GM12865 (cell line): ENCODE results near the gene MRTFA.
"Not testable (repeated sequence)": the region's sequence is repeated elsewhere in the genome, so short reads cannot be mapped to it uniquely, and the experiment has no call there.

Experiments
- DNase-seq: peaks from one replicate; pipeline ENCODE4 v3.0.0; 2010; ENCODE audit warnings: low read depth
- H3K4me3 ChIP-seq: 2 replicates; pipeline ENCODE4 v1.5.1; 2011; ENCODE audit warnings: mild to moderate bottlenecking, low read depth, low read length, control low read depth
- TF ChIP-seq, protein P1 (sequence below): IDR thresholded peaks from 2 replicates; pipeline ENCODE4 v1.5.1; 2011; ENCODE audit warnings: low read length, control low read depth, low read depth, inconsistent platforms; ENCODE audit not compliant: insufficient read depth; ENCODE audit errors: missing control alignments

MRTFA gene

DNA sequence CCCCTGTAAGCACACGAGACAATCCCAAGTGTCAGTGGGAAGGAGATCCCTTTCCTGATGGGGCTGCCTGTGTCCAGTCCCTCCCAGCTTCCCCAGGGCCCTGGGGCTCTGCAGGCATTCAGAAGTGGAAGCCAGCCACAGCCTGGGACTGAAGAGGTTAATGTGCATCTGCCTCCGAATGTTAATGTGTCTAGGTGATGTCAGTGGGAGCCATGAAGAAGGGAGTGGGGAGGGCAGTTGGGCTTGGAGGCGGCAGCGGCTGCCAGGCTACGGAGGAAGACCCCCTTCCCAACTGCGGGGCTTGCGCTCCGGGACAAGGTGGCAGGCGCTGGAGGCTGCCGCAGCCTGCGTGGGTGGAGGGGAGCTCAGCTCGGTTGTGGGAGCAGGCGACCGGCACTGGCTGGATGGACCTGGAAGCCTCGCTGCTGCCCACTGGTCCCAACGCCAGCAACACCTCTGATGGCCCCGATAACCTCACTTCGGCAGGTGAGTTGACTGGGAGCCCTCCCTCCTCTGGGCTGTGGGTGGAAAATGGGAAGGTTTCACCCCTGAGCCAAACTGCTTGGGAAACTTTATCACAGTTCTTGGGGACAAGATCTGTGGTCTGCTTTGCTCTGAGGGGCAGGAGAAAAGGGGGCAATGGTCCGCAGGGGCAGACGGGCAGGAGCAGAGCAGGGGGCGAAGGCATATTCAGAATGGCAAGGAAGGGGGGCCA is 42.9 kb upstream of the MRTFA start, which contains the start of gene MCHR1:
TSS of gene MCHR1 (plus strand) at position 236 of the 715 bp plus-strand sequence. CDS start at position 405, 169 bp downstream.
- DNase-seq = no peak
- no peak within 1 kb of the TSS for H3K4me3 ChIP-seq
- TF ChIP-seq, protein P1, sequence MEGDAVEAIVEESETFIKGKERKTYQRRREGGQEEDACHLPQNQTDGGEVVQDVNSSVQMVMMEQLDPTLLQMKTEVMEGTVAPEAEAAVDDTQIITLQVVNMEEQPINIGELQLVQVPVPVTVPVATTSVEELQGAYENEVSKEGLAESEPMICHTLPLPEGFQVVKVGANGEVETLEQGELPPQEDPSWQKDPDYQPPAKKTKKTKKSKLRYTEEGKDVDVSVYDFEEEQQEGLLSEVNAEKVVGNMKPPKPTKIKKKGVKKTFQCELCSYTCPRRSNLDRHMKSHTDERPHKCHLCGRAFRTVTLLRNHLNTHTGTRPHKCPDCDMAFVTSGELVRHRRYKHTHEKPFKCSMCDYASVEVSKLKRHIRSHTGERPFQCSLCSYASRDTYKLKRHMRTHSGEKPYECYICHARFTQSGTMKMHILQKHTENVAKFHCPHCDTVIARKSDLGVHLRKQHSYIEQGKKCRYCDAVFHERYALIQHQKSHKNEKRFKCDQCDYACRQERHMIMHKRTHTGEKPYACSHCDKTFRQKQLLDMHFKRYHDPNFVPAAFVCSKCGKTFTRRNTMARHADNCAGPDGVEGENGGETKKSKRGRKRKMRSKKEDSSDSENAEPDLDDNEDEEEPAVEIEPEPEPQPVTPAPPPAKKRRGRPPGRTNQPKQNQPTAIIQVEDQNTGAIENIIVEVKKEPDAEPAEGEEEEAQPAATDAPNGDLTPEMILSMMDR = no peak

GRCh38 chr22:40678493-40679248 is 42.2 kb upstream of the MRTFA start:
- H3K4me3 ChIP-seq = no peak overlapping the region
- no peak for DNase-seq
- TF ChIP-seq, protein P1 = no peak

DNA sequence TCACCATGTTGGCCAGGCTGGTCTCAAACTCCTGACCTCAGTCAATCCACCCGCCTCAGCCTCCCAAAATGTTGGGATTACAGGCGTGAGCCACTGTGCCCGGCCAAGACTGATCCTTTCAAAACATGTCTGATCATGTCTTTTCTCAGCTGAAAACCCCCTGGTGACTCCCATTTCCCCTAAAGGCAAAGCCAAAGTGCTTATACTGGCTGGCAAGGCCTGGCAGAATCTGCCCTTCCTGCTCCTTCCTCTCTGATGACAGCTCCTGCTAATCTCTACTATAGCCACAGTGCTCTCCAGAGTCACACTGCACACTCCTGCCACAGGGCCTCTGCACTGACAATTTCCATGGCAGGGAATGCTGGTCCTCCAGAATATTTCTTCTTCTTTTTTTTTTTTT is 40.1 kb upstream of the MRTFA start:
- no peak for DNase-seq
- TF ChIP-seq, protein P1 = no peak
- no peak overlapping the region for H3K4me3 ChIP-seq

DNA sequence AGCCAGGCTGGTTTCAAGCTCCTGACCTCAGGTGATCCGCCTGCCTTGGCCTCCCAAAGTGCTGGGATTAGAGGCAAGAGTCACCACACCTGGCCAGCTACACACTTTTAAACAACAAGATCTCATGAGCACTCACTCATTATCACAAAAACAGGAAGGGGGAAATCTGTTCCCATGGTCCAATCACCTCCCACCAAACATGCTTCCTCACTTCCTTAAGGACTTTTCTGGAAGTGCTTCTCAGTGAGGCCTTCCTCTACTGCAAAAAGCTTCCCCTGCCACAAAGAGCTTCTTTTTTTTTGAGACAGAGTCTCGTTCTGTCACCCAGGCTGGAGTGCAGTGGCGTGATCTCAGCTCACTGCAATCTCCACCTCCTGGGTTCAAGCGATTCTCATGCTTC is 39.6 kb upstream of the MRTFA start:
- not testable (repeated sequence) for DNase-seq, H3K4me3 ChIP-seq

GRCh38 chr22:40674274-40674673 is 37.8 kb upstream of the MRTFA start:
- no peak overlapping the region for H3K4me3 ChIP-seq
- TF ChIP-seq, protein P1 = no peak
- no peak for DNase-seq

DNA sequence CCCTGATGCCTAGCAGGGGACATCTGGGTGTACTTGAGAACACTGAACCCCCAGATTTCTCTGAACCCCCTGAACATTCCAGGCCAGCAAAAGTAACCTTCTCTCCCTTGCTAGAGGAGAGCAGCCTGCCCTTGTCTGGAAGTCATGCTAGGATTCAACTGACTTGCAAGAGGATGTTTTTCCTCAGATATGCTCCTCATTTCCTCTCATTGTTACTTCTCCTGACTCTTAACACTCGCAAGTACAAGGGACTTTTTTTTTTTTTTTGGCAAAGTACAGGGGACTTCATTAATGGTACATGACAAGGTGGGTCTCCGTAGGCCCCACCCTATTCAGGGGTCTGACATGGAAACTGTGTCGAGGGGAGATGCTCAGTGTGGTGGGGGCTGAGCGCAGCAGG is 36.5 kb upstream of the MRTFA start:
- no peak overlapping the region for H3K4me3 ChIP-seq
- TF ChIP-seq, protein P1 = no peak
- DNase-seq = no peak

- no peak overlapping the region for H3K4me3 ChIP-seq
- TF ChIP-seq, protein P1 = no peak
- no peak for DNase-seq
Observed at GRCh38 chr22:40671796-40672360, 35.4 kb upstream of the MRTFA start.
